ENCODE measurements around the gene LASP1NB.

The LASP1NB gene

GRCh38 chr17:38914741-38915638 is 10.4 kb upstream of the LASP1NB start:
- no peak overlapping the region for H3K27ac ChIP-seq (ENCODE audit: low read depth, low read length, poor library complexity, severe bottlenecking)
- no peaks in the 10 kb centered on the region for H3K9me3 ChIP-seq (ENCODE audit: low read depth, low read length, poor library complexity, severe bottlenecking)
- TF ChIP-seq CTCF (conservative IDR thresholded peaks at IDR 0.05; ENCODE audit: low read depth, low read length) (no peak), EZH2 (IDR thresholded peaks at IDR 0.05; ENCODE audit: borderline replicate concordance, low read depth, low read length, poor library complexity, severe bottlenecking) (no peak)
- intact Hi-C loops (cut with micrococcal nuclease; ENCODE audit: unreplicated experiment): no loop called here
- ChIA-PET POLR2A (ENCODE audit: low non-redundant PET) (no interaction called here), CTCF (no interaction called here)
- H3K4me3 ChIP-seq (ENCODE audit: low read depth, low read length, poor library complexity, severe bottlenecking): no peak overlapping the region
- no peaks in the 10 kb centered on the region for H3K36me3 ChIP-seq (ENCODE audit: insufficient read depth, low read length, poor library complexity, severe bottlenecking)
- BruUV-seq (replicated peaks): no TSS peak
- no peaks in the 10 kb centered on the region for H3K4me1 ChIP-seq (ENCODE audit: insufficient read depth, low read length, poor library complexity, severe bottlenecking)
- no peaks in the 10 kb centered on the region for H3K27me3 ChIP-seq (replicated peaks; ENCODE audit: insufficient read depth, low read depth, low read length, poor library complexity)
- DNase-seq (ENCODE audit: low spot score): no peak

- Histone ChIP-seq H3K36me3 (ENCODE audit: insufficient read depth, low read length, poor library complexity, severe bottlenecking) (no peaks in the 10 kb centered on the region), H3K9me3 (ENCODE audit: low read depth, low read length, poor library complexity, severe bottlenecking) (no peaks in the 10 kb centered on the region), H3K4me1 (ENCODE audit: insufficient read depth, low read length, poor library complexity, severe bottlenecking) (no peaks in the 10 kb centered on the region), H3K27me3 (replicated peaks; ENCODE audit: insufficient read depth, low read depth, low read length, poor library complexity) (no peaks in the 10 kb centered on the region), H3K4me3 (ENCODE audit: low read depth, low read length, poor library complexity, severe bottlenecking) (no peak overlapping the region), H3K27ac (ENCODE audit: low read depth, low read length, poor library complexity, severe bottlenecking) (no peak overlapping the region)
- TF ChIP-seq CTCF (conservative IDR thresholded peaks at IDR 0.05; ENCODE audit: low read depth, low read length) (no peak), EZH2 (IDR thresholded peaks at IDR 0.05; ENCODE audit: borderline replicate concordance, low read depth, low read length, poor library complexity, severe bottlenecking) (no peak)
- intact Hi-C loops (cut with micrococcal nuclease; ENCODE audit: unreplicated experiment): no loop called here
- no peak for DNase-seq (ENCODE audit: low spot score)
- BruUV-seq (replicated peaks): no TSS peak
- ChIA-PET POLR2A (ENCODE audit: low non-redundant PET) (no interaction called here), CTCF (no interaction called here)
Measured at GRCh38 chr17:38915639-38915995, 9.8 kb upstream of the LASP1NB start.

- TF ChIP-seq CTCF (conservative IDR thresholded peaks at IDR 0.05; ENCODE audit: low read depth, low read length) (no peak), EZH2 (IDR thresholded peaks at IDR 0.05; ENCODE audit: borderline replicate concordance, low read depth, low read length, poor library complexity, severe bottlenecking) (no peak)
- H3K36me3 ChIP-seq (ENCODE audit: insufficient read depth, low read length, poor library complexity, severe bottlenecking): no peaks in the 10 kb centered on the region
- BruUV-seq (replicated peaks): no TSS peak
- H3K27ac ChIP-seq (ENCODE audit: low read depth, low read length, poor library complexity, severe bottlenecking): no peak overlapping the region
- H3K9me3 ChIP-seq (ENCODE audit: low read depth, low read length, poor library complexity, severe bottlenecking): no peaks in the 10 kb centered on the region
- H3K4me3 ChIP-seq (ENCODE audit: low read depth, low read length, poor library complexity, severe bottlenecking): no peak overlapping the region
- ChIA-PET POLR2A (ENCODE audit: low non-redundant PET) (interaction anchor here (0.6 kb wide), 1 partner anchor 31 kb away, joined by 3 read pairs; no protein-coding TSS in a partner anchor), CTCF (no interaction called here)
- no peak for DNase-seq (ENCODE audit: low spot score)
- intact Hi-C loops (cut with micrococcal nuclease; ENCODE audit: unreplicated experiment): no loop called here
- no peaks in the 10 kb centered on the region for H3K27me3 ChIP-seq (replicated peaks; ENCODE audit: insufficient read depth, low read depth, low read length, poor library complexity)
- no peaks in the 10 kb centered on the region for H3K4me1 ChIP-seq (ENCODE audit: insufficient read depth, low read length, poor library complexity, severe bottlenecking)
Measured at GRCh38 chr17:38916771-38917170, 8.6 kb upstream of the LASP1NB start.
